OCI-LY1 (cell line): ENCODE measurements around the gene ARCN1.

Source experiments
- H2AFZ ChIP-seq: fragments of 200-600 bp; sonication (generic), shearing (Covaris generic); 2 replicates; pipeline ENCODE4 v1.6.0; 2014; ENCODE audit warnings: antibody characterized with exemption, mild to moderate bottlenecking, low read length
- H3F3A ChIP-seq: fragments of 200-600 bp; sonication (generic), shearing (Covaris generic); 2 replicates; pipeline ENCODE4 v1.6.0; 2014; ENCODE audit warnings: mild to moderate bottlenecking, antibody characterized with exemption, low read length, moderate library complexity; ENCODE audit not compliant: insufficient read depth
- H3K27ac ChIP-seq: fragments of 200-600 bp; sonication (generic); 2 replicates; pipeline ENCODE4 v1.5.1; 2014; ENCODE audit warnings: low read length, mixed run types, mild to moderate bottlenecking, low read depth; ENCODE audit not compliant: poor library complexity, severe bottlenecking
- H3K27me3 ChIP-seq: fragments of 200-600 bp; sonication (generic); 2 replicates; pipeline ENCODE4 v1.6.0; 2014; ENCODE audit warnings: antibody characterized with exemption, mild to moderate bottlenecking, low read length, moderate library complexity; ENCODE audit not compliant: insufficient read depth
- H3K36me3 ChIP-seq: fragments of 200-600 bp; sonication (generic); 2 replicates; pipeline ENCODE4 v1.6.1; 2014; ENCODE audit warnings: mild to moderate bottlenecking, antibody characterized with exemption, low read length, moderate library complexity, mixed read lengths; ENCODE audit not compliant: insufficient read depth
- H3K4me1 ChIP-seq: fragments of 200-600 bp; sonication (generic); 2 replicates; pipeline ENCODE4 v1.5.1; 2014; ENCODE audit warnings: mild to moderate bottlenecking, low read length, moderate library complexity; ENCODE audit not compliant: insufficient read depth, severe bottlenecking
- H3K4me2 ChIP-seq: fragments of 200-600 bp; sonication (generic), shearing (Covaris generic); 2 replicates; pipeline ENCODE4 v1.6.1; 2014; ENCODE audit warnings: low read length
- H3K4me3 ChIP-seq: fragments of 200-600 bp; sonication (generic); 2 replicates; pipeline ENCODE4 v1.5.1; 2014; ENCODE audit warnings: low read length, low read depth, mild to moderate bottlenecking, mixed read lengths; ENCODE audit not compliant: poor library complexity, severe bottlenecking
- H3K79me2 ChIP-seq: fragments of 200-600 bp; shearing (Covaris generic); 2 replicates; pipeline ENCODE4 v1.6.1; 2016; ENCODE audit warnings: mixed run types, low read length, mixed read lengths; ENCODE audit not compliant: insufficient read depth
- H3K9ac ChIP-seq: fragments of 200-600 bp; sonication (generic), shearing (Covaris generic); 2 replicates; pipeline ENCODE4 v1.6.1; 2014; ENCODE audit warnings: mild to moderate bottlenecking, low read length, mixed read lengths
- H3K9me2 ChIP-seq: fragments of 200-600 bp; sonication (generic), shearing (Covaris generic); 2 replicates; pipeline ENCODE4 v1.6.1; 2014; ENCODE audit warnings: low read depth, mild to moderate bottlenecking, low read length, mixed read lengths
- H3K9me3 ChIP-seq: fragments of 200-600 bp; shearing (Covaris generic); 2 replicates; pipeline ENCODE4 v1.6.1; 2014; ENCODE audit warnings: low read length, mixed read lengths
- H4K20me1 ChIP-seq: fragments of 200-600 bp; sonication (generic), shearing (Covaris generic); 2 replicates; pipeline ENCODE4 v1.6.0; 2016; ENCODE audit warnings: mild to moderate bottlenecking, low read length; ENCODE audit not compliant: insufficient read depth
- CTCF ChIP-seq: fragments of 200-600 bp; sonication (generic), shearing (Covaris generic); IDR thresholded peaks from 2 replicates; pipeline ENCODE4 v1.5.1; 2017; ENCODE audit warnings: mild to moderate bottlenecking, antibody characterized with exemption, low read length, moderate library complexity, mixed read lengths
- EZH2 ChIP-seq: fragments of 200-600 bp; sonication (generic), shearing (Covaris generic); IDR thresholded peaks from 2 replicates; pipeline ENCODE4 v1.8.0; 2017; ENCODE audit warnings: borderline replicate concordance, mixed run types, mild to moderate bottlenecking, antibody characterized with exemption, low read length, moderate library complexity, mixed read lengths

ARCN1 gene

GRCh38 chr11:118628861-118629549 is 56.8 kb downstream of the ARCN1 start:
- Histone ChIP-seq H3K27ac (no peak overlapping the region), H3K4me1 (no peaks in the 10 kb centered on the region), H3K36me3 (no peaks in the 10 kb centered on the region), H3K9me2 (no peaks in the 10 kb centered on the region), H3K27me3 (0 out of 2 replicates have a peak, but pooled peaks cover 3% of the 10 kb centered on the region), H2AFZ (no peak overlapping the region), H3K4me3 (no peak overlapping the region), H4K20me1 (no peaks in the 10 kb centered on the region), H3F3A (no peaks in the 10 kb centered on the region), H3K79me2 (no peaks in the 10 kb centered on the region), H3K9ac (no peak overlapping the region), H3K4me2 (no peak overlapping the region), H3K9me3 (no peaks in the 10 kb centered on the region)
- TF ChIP-seq CTCF, result no peak
- TF ChIP-seq EZH2, result no peak

- no peaks in the 10 kb centered on the region for H4K20me1 ChIP-seq
- no peaks in the 10 kb centered on the region for H3K9me2 ChIP-seq
- no peak for TF ChIP-seq CTCF
- H3K4me2 ChIP-seq, result no peak overlapping the region
- no peak overlapping the region for H2AFZ ChIP-seq
- H3K79me2 ChIP-seq, result no peaks in the 10 kb centered on the region
- H3K9me3 ChIP-seq, result no peaks in the 10 kb centered on the region
- H3F3A ChIP-seq, result no peaks in the 10 kb centered on the region
- H3K4me3 ChIP-seq, result no peak overlapping the region
- no peak overlapping the region for H3K27ac ChIP-seq
- no peaks in the 10 kb centered on the region for H3K4me1 ChIP-seq
- no peak overlapping the region for H3K9ac ChIP-seq
- no peaks in the 10 kb centered on the region for H3K36me3 ChIP-seq
- H3K27me3 ChIP-seq, result 0 out of 2 replicates have a peak, but pooled peaks cover 3% of the 10 kb centered on the region
These were observed 57.8 kb downstream of the ARCN1 start for GRCh38 chr11:118629761-118630661.

- no peak overlapping the region for H3K9ac ChIP-seq
- TF ChIP-seq EZH2 (no peak), CTCF (no peak)
These were observed 59.1 kb downstream of the ARCN1 start for GRCh38 chr11:118631142-118631909.

More at GRCh38 chr11:118631142-118631909, 59.1 kb downstream of the ARCN1 start:
- Histone ChIP-seq H3K9me3 (no peaks in the 10 kb centered on the region), H3K27ac (no peak overlapping the region), H3K4me3 (no peak overlapping the region), H3K36me3 (no peaks in the 10 kb centered on the region), H3K27me3 (0 out of 2 replicates have a peak, but pooled peaks cover 3% of the 10 kb centered on the region), H3K9me2 (no peaks in the 10 kb centered on the region), H3K4me1 (no peaks in the 10 kb centered on the region), H3F3A (no peaks in the 10 kb centered on the region), H2AFZ (no peak overlapping the region), H3K79me2 (no peaks in the 10 kb centered on the region), H4K20me1 (no peaks in the 10 kb centered on the region), H3K4me2 (no peak overlapping the region)
